Metanephros (tissue), 1 donor: ENCODE measurements around the gene FGFBP2. TPM values are rescaled to one million over a fixed set of nuclear protein-coding genes. Genes with fewer than 3 reads are reported as not detected.

Source experiments
- total RNA-seq: library from RNA; depleted of rRNA; stranded (reverse); fragments of >200 nt; gene quantifications from one replicate; pipeline ENCODE4 v1.2.3, GENCODE V29; 2014

Gene FGFBP2
- 0.47 TPM for total RNA-seq

GRCh38 chr4:15963001-15963451 lies at the start of gene FGFBP2:
Gene FGFBP2 (minus strand): TSS chr4:15963175. CDS start chr4:15963129, 46 bp downstream.

DNA sequence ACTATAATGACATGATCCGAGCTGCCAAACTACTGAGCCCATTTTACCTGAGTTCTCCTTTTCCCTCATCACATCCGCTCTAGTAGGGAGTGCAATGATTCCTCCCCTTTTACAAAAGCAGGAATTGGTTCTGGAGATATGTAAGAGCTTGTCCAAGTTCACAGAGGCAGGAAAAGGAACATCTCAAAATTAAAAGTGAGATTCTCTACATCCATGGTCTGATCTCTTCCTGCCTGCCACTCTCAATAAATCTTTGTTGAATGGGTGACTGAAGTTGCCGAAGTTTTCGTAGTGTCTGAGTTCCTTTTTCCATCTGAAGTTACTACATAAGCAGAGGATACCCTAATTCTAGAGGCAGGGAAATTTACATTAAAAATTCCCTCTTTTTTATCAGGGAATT lies 24.3 kb downstream of the FGFBP2 start, which contains the start of gene FGFBP1:
Gene FGFBP1 (minus strand): TSS at position 101 of the 400 bp plus-strand sequence. CDS start 2,108 bp downstream, outside the sequence.

Other genes with a start within 250 kb of the FGFBP2 start
- 1.9 TPM for gene CD38, start 184.8 kb downstream of the FGFBP2 start, total RNA-seq
- gene FGFBP1, start 24.4 kb downstream of the FGFBP2 start, total RNA-seq = 0.12 TPM
- gene PROM1, start 120.8 kb upstream of the FGFBP2 start, total RNA-seq = 34.9 TPM